Thyroid gland (tissue), 4 donors: ENCODE measurements around the gene DERL3.

Experiments used
- CTCF ChIP-seq, 6 experiments: fragments of 200-600 bp in 3 of 6; fragments of 450-650 bp in 3 of 6; sonication (generic) in 3 of 6; IDR thresholded peaks; one replicate each; pipeline ENCODE4 v1.5.1; 2016 to 2019; ENCODE audit warnings: antibody characterized with exemption in 6 of 6, mild to moderate bottlenecking in 2 of 6, inconsistent platforms in 1 of 6, moderate library complexity in 1 of 6
- POLR2A ChIP-seq, 2 donors: fragments of 450-650 bp; IDR thresholded peaks; one replicate each; pipeline ENCODE4 v1.6.1; 2017; ENCODE audit warnings: antibody characterized with exemption in 2 of 2, mild to moderate bottlenecking in 2 of 2, moderate library complexity in 1 of 2

GRCh38 chr22:23846081-23846469, 7.3 kb upstream of the DERL3 start:
- TF ChIP-seq CTCF (IDR thresholded peaks at IDR 0.05) (no peak), POLR2A (IDR thresholded peaks at IDR 0.05) (no peak)
